Metanephros (tissue), 1 donor: Measurements from ENCODE around the gene ENDOU. TPM values are rescaled to one million over a fixed set of nuclear protein-coding genes. Genes with fewer than 3 reads are reported as not detected.

ENCODE experiments used
- total RNA-seq: library from RNA; depleted of rRNA; stranded (reverse); fragments of >200 nt; gene quantifications from one replicate; pipeline ENCODE4 v1.2.3, GENCODE V29; 2014

Gene ENDOU
- total RNA-seq = not detected

GRCh38 chr12:47725091-47725772 is at the start of gene ENDOU:
Gene ENDOU, minus strand, starts transcription at chr12:47725490. Its CDS starts 77 bp downstream, at chr12:47725413.

GRCh38 chr12:47773062-47773857 is 48.0 kb upstream of the ENDOU start, which contains the start of gene SLC48A1:
Gene SLC48A1, plus strand, starts transcription at chr12:47773238. Its CDS starts 67 bp downstream, at chr12:47773305.

GRCh38 chr12:47758834-47759690 is 33.8 kb upstream of the ENDOU start, which contains the start of gene RAPGEF3:
Gene RAPGEF3, minus strand, starts transcription at chr12:47758880. Its CDS starts 324 bp downstream, at chr12:47758556.

GRCh38 chr12:47705566-47706425 is 19.5 kb downstream of the ENDOU start, which contains the start of gene RPAP3:
Gene RPAP3, minus strand, starts transcription at chr12:47706030. Its CDS starts 3,190 bp downstream, at chr12:47702840.

Other genes with a start within 250 kb of the ENDOU start
- 11.3 TPM for gene RPAP3, start 19.5 kb downstream of the ENDOU start, total RNA-seq
- 46.5 TPM for gene RAPGEF3, start 33.4 kb upstream of the ENDOU start, total RNA-seq
- gene SLC48A1, start 47.7 kb upstream of the ENDOU start, total RNA-seq = 30.6 TPM
- 78.6 TPM for gene HDAC7, start 94.4 kb upstream of the ENDOU start, total RNA-seq
- 2.7 TPM for gene VDR, start 179.5 kb upstream of the ENDOU start, total RNA-seq
- gene TMEM106C, start 238.1 kb upstream of the ENDOU start, total RNA-seq = 111 TPM